ACC112 (cell line): ENCODE measurements around the gene CTBP2.
"Not testable (repeated sequence)": the region's sequence is repeated elsewhere in the genome, so short reads cannot be mapped to it uniquely, and the experiment has no call there.

Experiments
- H2AFZ ChIP-seq: fragments of 200-600 bp; sonication (generic); one replicate; pipeline ENCODE4 v1.6.0; 2017; ENCODE audit warnings: antibody characterized with exemption, low read length; ENCODE audit not compliant: unreplicated experiment
- H3K27ac ChIP-seq: fragments of 200-600 bp; sonication (generic); 2 replicates; pipeline ENCODE4 v1.5.1; 2014; ENCODE audit warnings: low read depth, mild to moderate bottlenecking, antibody characterized with exemption, low read length, moderate library complexity
- H3K27me3 ChIP-seq: fragments of 200-600 bp; sonication (generic); 2 replicates; pipeline ENCODE4 v1.6.1; 2014; ENCODE audit warnings: mild to moderate bottlenecking, antibody characterized with exemption, low read length, moderate library complexity, mixed read lengths; ENCODE audit not compliant: insufficient read depth
- H3K36me3 ChIP-seq: fragments of 200-600 bp; sonication (generic); 2 replicates; pipeline ENCODE4 v1.6.1; 2016; ENCODE audit warnings: mild to moderate bottlenecking, antibody characterized with exemption, low read length, moderate library complexity, mixed read lengths; ENCODE audit not compliant: insufficient read depth
- H3K4me1 ChIP-seq: fragments of 200-600 bp; sonication (generic); one replicate; pipeline ENCODE4 v1.6.1; 2016; ENCODE audit warnings: low read length, mixed read lengths; ENCODE audit not compliant: insufficient read depth, unreplicated experiment, control insufficient read depth
- H3K4me3 ChIP-seq: fragments of 200-600 bp; sonication (generic); 2 replicates; pipeline ENCODE4 v1.5.1; 2014; ENCODE audit warnings: mild to moderate bottlenecking, low read depth, low read length
- H3K79me2 ChIP-seq: fragments of 200-600 bp; sonication (generic); one replicate; pipeline ENCODE4 v1.6.0; 2016; ENCODE audit warnings: low read length; ENCODE audit not compliant: control insufficient read depth, unreplicated experiment, insufficient read depth

Gene CTBP2

DNA sequence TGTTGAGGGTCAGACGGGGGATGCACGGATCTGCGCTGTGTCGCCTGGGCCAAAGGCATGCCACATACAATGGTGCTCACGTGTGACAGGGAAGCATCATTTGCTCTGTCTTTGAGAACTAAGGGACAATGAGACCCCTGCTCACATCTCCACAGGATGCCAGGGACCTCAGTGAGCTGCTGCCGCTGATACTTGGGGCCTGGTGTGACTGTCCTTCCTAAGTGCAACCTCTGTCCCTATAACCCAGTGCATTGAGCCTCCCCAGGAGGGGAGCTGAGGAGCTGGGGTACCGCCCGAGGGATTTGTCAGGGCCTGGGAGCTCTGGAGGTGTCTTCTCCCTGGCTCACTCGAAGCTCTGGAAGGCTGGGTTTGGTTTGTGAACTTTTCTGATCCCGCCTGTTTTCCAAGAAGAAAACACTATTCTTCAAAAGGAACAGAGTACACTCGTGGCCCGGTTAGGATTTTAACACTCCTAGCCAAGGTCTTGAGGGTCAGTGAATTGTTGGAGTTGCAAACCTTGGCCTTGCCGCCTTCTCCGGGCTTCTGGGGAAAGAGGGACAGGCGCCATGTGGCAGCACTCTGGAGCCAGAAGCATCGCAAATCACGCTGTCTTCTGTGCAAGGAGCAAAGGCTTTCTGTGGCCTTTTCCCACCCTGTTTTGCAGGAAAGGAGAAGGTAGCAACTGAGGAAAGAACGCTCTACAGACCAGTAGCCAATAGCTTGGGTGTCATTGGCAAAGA, 26.2 kb upstream of the CTBP2 start:
- H3K36me3 ChIP-seq: no peaks in the 10 kb centered on the region
- H3K27ac ChIP-seq: no peak overlapping the region
- no peaks in the 10 kb centered on the region for H3K79me2 ChIP-seq
- no peak overlapping the region for H3K4me3 ChIP-seq
- no peak overlapping the region for H2AFZ ChIP-seq
- H3K4me1 ChIP-seq: no peaks in the 10 kb centered on the region
- H3K27me3 ChIP-seq: peaks cover 33% of the 10 kb centered on the region; the same call in 1 of the 2 replicates

DNA sequence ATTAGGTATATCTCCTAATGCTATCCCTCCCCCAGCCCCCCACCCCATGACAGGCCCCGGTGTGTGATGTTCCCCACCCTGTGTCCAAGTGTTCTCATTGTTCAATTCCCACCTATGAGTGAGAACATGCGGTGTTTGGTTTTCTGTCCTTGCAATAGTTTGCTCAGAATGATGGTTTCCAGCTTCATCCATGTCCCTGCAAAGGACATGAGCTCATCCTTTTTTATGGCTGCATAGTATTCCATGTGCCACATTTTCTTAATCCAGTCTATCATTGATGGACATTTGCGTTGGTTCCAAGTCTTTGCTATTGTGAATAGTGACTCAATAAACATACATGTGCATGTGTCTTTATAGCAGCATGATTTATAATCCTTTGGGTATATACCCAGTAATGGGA, 18.7 kb upstream of the CTBP2 start:
- H3K27me3 ChIP-seq: peaks cover 22% of the 10 kb centered on the region
- H3K4me1 ChIP-seq, H3K79me2 ChIP-seq, H3K36me3 ChIP-seq, H3K4me3 ChIP-seq, H2AFZ ChIP-seq, H3K27ac ChIP-seq: not testable (repeated sequence)

DNA sequence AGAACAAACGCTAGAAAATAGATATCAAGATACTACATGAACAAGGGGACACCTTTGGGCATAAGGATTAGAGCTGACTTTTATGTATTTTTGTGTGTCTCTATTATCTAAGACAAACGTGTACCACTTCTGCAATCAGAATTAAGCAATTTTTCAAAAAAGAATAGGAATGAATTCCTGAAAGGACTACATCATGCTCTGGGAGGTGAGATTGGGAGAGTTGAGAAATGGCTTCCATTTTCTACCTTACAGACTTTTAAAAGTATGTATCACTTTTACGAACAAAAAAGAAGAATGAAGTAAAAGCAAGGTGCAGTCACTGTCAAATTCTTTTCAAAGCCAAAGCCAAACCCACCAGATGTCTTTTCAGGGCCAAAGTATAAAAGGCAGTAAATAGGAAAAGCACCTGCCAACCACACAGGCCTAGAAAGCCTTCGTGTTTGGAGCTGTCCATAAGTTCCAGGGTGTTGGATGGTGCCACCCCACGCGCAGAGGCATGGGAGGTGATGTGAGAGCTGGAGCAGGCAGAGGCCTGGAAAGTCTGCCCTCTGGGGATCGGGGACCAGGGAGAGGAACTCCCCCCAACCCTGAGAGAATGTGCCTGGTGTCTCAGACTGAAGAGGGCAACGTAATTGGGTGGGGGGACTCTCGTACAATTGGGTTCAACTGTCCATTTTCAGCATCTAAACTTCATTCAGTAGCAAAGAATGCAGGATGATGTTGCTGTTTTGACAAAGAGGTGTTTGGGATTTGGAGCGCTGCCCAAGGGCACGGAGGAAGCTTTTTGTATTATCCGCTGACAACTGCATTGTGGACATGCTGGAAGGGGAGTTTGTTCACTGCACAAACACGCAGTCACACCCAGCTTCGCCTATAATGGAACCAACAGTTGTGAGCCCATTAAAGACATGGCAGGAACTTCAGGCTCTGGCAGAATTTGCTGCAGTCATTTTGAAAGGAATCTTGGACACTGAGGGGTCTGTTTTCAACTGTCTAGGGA, 17.6 kb upstream of the CTBP2 start:
- Histone ChIP-seq H3K27me3 (peaks cover 27% of the 10 kb centered on the region), H3K4me1 (no peaks in the 10 kb centered on the region), H3K36me3 (no peaks in the 10 kb centered on the region), H2AFZ (no peak overlapping the region), H3K79me2 (no peaks in the 10 kb centered on the region), H3K4me3 (no peak overlapping the region), H3K27ac (no peak overlapping the region)

DNA sequence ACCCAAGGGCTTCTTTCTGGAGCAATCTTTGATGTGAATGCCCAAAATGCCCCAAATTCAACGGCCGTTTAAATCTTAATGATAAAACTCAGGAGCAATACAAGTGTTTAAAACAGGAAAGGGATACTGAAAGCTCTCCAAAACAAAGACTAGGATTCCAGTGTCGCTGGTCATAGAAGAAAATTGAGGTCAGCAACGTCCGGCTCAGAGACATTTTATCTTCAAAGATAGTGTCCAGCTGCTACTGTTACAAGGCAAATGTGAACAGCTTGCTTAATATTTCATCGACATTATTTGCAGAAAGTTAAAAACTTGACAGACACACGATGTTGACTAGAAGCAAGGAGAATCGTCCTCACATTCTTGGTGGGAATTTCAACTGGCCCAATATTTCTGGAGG, 15.4 kb upstream of the CTBP2 start:
- Histone ChIP-seq H3K4me1 (no peaks in the 10 kb centered on the region), H3K4me3 (no peak overlapping the region), H2AFZ (no peak overlapping the region), H3K36me3 (no peaks in the 10 kb centered on the region), H3K79me2 (no peaks in the 10 kb centered on the region), H3K27ac (no peak overlapping the region), H3K27me3 (peaks cover 30% of the 10 kb centered on the region)

DNA sequence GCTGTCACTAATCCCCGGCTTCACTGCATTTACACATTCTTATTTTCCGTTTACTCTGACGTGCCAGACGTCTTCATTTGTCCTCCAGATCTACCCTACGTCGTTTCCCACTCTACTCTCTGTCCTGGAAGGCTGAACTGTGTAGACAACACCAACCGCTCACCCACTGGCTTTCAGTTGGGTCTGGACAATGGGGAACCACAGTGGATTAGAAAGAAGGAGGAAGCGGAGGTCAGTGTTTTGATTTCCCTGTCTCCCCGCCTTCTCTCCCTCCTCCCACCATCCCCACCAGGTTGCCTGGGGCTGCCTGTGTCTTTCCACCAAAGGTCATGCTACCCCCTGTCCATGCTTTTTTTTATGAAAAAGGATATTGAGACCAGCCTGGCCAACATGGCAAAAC, 14.0 kb upstream of the CTBP2 start:
- Histone ChIP-seq H3K36me3 (no peaks in the 10 kb centered on the region), H3K4me3 (no peak overlapping the region), H3K79me2 (no peaks in the 10 kb centered on the region), H3K27me3 (peaks cover 42% of the 10 kb centered on the region), H3K4me1 (no peaks in the 10 kb centered on the region), H3K27ac (no peak overlapping the region), H2AFZ (no peak overlapping the region)

DNA sequence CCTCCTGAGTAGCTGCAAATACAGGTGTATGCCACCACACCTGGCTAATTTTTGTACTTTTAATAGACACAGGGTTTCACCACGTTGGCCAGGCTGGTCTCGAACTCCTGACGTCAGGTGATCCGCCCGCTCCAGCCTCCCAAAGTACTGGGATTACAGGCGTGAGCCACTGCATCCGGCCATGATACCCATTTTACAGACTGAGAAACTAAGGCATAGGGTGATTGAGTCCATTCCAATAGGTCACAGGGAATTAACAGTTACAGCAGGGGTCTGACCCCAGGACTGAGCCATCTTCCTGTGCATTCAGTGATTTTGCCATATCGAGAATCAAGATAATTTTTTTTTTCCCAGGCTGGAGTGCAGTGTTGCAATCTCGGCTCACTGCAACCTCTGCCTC, 12.3 kb upstream of the CTBP2 start:
- Histone ChIP-seq H3K4me3 (no peak overlapping the region), H3K36me3 (no peaks in the 10 kb centered on the region), H3K4me1 (no peaks in the 10 kb centered on the region), H3K27ac (no peak overlapping the region), H3K79me2 (no peaks in the 10 kb centered on the region), H3K27me3 (peaks cover 44% of the 10 kb centered on the region), H2AFZ (no peak overlapping the region)

DNA sequence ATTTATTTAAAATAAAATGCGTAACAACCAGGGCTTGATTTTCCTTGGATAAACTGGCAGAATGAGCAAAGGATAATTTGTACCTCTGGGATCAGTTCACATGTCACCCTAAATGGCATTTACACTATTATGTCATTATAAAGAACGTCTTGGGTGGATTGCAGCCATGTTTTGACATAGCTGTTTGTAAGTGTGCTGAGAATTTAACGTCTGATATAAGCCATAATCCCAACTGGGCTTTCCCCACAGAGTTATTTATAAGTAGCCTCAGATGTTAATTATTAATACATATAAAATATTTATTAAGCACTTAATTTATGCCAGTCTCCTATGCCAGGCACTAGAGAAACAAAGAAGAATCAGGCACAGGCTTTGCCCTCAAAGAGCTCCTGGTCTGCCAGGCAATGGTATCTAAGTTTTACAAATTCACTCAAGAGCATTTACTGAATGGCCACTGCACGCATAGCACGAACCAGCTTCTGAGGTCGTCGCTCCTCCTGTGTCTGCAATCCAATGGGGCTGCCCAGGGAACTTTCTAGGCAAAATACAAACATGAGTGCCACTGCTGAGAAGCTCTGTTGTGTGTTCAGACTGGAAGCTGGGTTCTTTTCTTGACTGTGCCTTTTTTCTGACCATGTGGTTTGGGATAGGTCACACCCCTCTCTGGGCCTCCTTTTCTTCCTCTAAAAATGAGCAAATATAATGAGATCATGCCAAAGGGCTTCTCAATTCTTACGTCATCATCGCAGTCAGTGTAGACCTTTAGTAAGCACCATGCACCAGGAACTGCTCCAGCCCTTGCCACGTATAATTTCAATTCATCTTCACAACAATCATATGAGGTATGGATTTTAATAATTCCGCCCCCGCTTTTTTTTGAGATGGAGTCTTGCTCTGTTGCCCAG, 11.3 kb upstream of the CTBP2 start:
- no peak overlapping the region for H3K27ac ChIP-seq
- H2AFZ ChIP-seq: no peak overlapping the region
- no peak overlapping the region for H3K4me3 ChIP-seq
- H3K79me2 ChIP-seq: no peaks in the 10 kb centered on the region
- H3K4me1 ChIP-seq: no peaks in the 10 kb centered on the region
- no peaks in the 10 kb centered on the region for H3K36me3 ChIP-seq
- peaks cover 41% of the 10 kb centered on the region for H3K27me3 ChIP-seq

DNA sequence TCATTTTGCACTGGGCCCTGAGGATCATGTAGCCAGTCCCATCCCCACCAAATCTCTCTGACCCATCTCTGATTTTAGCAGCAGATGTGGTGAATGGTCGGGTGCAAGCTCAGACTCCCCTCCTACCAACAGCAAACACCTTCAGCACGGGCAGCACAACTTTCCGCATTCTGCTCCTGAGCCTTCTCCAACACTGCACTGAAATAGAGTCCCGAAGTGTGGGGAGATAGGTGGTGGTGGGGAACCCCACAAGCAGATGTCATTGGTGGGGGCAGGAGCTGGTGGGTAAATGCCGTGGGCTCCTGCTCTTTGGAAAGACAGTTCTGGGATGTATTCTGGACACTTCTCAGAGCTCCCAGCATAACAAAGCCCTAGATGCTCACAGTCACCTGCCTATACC, 9.6 kb upstream of the CTBP2 start:
- no peaks in the 10 kb centered on the region for H3K4me1 ChIP-seq
- peaks cover 30% of the 10 kb centered on the region for H3K27me3 ChIP-seq
- H3K4me3 ChIP-seq: no peak overlapping the region
- no peaks in the 10 kb centered on the region for H3K36me3 ChIP-seq
- no peak overlapping the region for H3K27ac ChIP-seq
- no peaks in the 10 kb centered on the region for H3K79me2 ChIP-seq
- H2AFZ ChIP-seq: no peak overlapping the region

DNA sequence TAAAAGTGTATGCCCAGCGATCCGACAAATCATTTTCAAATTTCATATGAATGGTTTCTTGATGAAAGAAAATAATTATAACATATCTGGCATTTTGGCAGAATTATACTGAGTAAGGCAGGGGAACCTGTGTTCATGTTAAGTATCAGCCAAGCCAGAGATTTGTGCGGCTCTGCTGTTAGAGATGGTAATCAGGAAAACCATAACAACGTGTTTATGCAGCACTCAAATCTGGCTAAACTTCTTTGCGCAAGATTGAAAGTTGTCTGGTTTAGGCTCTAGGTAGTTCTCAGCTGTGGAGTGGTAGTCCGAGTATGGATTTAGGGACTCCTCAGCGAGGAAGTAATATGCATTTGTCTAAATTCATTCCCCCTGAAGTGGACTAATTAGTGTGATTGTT, 8.9 kb upstream of the CTBP2 start:
- H3K79me2 ChIP-seq: no peaks in the 10 kb centered on the region
- H3K36me3 ChIP-seq: no peaks in the 10 kb centered on the region
- no peaks in the 10 kb centered on the region for H3K4me1 ChIP-seq
- no peak overlapping the region for H3K4me3 ChIP-seq
- H2AFZ ChIP-seq: no peak overlapping the region
- H3K27me3 ChIP-seq: peaks cover 24% of the 10 kb centered on the region
- no peak overlapping the region for H3K27ac ChIP-seq

DNA sequence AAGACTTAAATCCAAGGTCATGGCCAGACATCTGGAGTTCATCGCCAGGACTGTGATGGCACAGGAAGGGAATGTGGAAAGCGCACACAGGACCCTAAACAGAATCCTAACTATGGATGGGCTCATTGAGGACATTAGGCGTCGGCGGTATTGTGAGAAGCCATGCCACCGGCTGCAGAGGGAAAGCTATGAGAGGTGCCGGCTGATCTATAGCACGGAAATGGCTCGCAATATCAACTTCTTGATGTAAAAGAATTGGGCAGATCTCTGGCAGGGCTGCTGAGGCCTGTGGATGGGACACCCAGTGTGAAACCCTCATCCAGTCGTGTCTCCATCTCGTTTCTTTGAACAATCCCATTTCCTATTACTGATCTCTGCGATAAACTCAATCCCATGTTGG, 6.3 kb upstream of the CTBP2 start:
- Histone ChIP-seq H3K4me1 (no peaks in the 10 kb centered on the region), H3K27me3 (peaks cover 14% of the 10 kb centered on the region), H3K4me3 (no peak overlapping the region), H2AFZ (no peak overlapping the region), H3K27ac (no peak overlapping the region), H3K79me2 (no peaks in the 10 kb centered on the region), H3K36me3 (no peaks in the 10 kb centered on the region)
